GM12875 (cell line): ENCODE measurements around the gene CMC4.
A peak's percentile ranks its signal among the peaks of the same experiment; 100 is the strongest.

ENCODE experiments used
- H3K4me3 ChIP-seq: one replicate; pipeline ENCODE4 v1.5.1; 2011; ENCODE audit warnings: low read depth, low read length, control low read depth
- CTCF ChIP-seq: IDR thresholded peaks from 2 replicates; pipeline ENCODE4 v1.5.1; 2011; ENCODE audit warnings: low read depth, mild to moderate bottlenecking, control low read depth, inconsistent platforms, low read length, moderate library complexity, borderline replicate concordance; ENCODE audit not compliant: insufficient read depth

Gene CMC4

GRCh38 chrX:155069414-155069813, 1.5 kb downstream of the CMC4 start:
- no peak for TF ChIP-seq CTCF
- H3K4me3 ChIP-seq: peak overlapping the region; percentile 63

- no peak for TF ChIP-seq CTCF
- no peak overlapping the region for H3K4me3 ChIP-seq
Measured at GRCh38 chrX:155068165-155068564, 2.8 kb downstream of the CMC4 start.

- no peak for TF ChIP-seq CTCF
- H3K4me3 ChIP-seq: no peak overlapping the region
Measured at GRCh38 chrX:155065035-155065734, 5.8 kb downstream of the CMC4 start.

GRCh38 chrX:155061760-155062159, 9.2 kb downstream of the CMC4 start:
- H3K4me3 ChIP-seq: no peak overlapping the region
- no peak for TF ChIP-seq CTCF

GRCh38 chrX:155056877-155057792, 13.8 kb downstream of the CMC4 start:
- H3K4me3 ChIP-seq: no peak overlapping the region
- TF ChIP-seq CTCF: peak; percentile 63

- TF ChIP-seq CTCF: no peak
Measured at GRCh38 chrX:155056471-155056870, 14.5 kb downstream of the CMC4 start.

GRCh38 chrX:155055494-155055893, 15.4 kb downstream of the CMC4 start:
- no peak overlapping the region for H3K4me3 ChIP-seq
- TF ChIP-seq CTCF: no peak

More at GRCh38 chrX:155056471-155056870, 14.5 kb downstream of the CMC4 start:
- H3K4me3 ChIP-seq: no peak overlapping the region
